Renal pelvis (tissue), 4 donors: ENCODE results near the gene FPR1. TPM values are rescaled to one million over a fixed set of nuclear protein-coding genes. Genes with fewer than 3 reads are reported as not detected.
"Not testable (repeated sequence)": the region's sequence is repeated elsewhere in the genome, so short reads cannot be mapped to it uniquely, and the experiment has no call there.

Experiments
- DNase-seq: peaks from one replicate; pipeline ENCODE4 v3.0.0-alpha.2; 2013
- polyA plus RNA-seq, 3 donors: library from polyadenylated mRNA; unstranded; fragments of 120-200 nt; gene quantifications; one replicate each; pipeline ENCODE4 v1.2.1, GENCODE V29; 2013; ENCODE audit not compliant: insufficient read length in 3 of 3

FPR1 gene
- polyA plus RNA-seq, 3 donors, result 0.88 to 1.5 (median 1.3) TPM

- DNase-seq, result no peak
Observed at GRCh38 chr19:51739466-51740213, 12.0 kb downstream of the FPR1 start.

- not testable (repeated sequence) for DNase-seq
Observed at GRCh38 chr19:51738523-51738922, 13.2 kb downstream of the FPR1 start.

DNA sequence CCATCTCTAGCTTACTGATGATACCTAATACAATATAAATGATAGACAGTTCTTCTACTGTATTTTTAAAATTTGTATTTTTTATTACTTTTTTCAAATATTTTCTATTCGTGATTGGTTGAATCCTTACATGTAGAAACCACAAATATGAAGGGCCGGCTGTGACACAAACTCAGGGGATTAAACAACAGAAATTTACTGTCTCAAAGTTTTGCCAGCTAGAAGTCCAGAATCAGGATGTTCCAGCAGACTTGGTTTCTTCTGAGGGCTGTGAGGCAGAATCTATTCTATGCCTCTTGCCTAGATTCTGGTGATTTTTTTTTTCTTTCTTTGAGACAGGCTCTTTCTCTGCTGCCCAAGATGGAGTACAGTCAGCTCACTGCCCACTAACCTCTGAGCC, 13.8 kb downstream of the FPR1 start:
- DNase-seq, result no peak

- DNase-seq, result no peak
Observed at GRCh38 chr19:51737389-51737788, 14.3 kb downstream of the FPR1 start.

- no peak for DNase-seq
Observed at GRCh38 chr19:51735759-51736449, 15.8 kb downstream of the FPR1 start.

DNA sequence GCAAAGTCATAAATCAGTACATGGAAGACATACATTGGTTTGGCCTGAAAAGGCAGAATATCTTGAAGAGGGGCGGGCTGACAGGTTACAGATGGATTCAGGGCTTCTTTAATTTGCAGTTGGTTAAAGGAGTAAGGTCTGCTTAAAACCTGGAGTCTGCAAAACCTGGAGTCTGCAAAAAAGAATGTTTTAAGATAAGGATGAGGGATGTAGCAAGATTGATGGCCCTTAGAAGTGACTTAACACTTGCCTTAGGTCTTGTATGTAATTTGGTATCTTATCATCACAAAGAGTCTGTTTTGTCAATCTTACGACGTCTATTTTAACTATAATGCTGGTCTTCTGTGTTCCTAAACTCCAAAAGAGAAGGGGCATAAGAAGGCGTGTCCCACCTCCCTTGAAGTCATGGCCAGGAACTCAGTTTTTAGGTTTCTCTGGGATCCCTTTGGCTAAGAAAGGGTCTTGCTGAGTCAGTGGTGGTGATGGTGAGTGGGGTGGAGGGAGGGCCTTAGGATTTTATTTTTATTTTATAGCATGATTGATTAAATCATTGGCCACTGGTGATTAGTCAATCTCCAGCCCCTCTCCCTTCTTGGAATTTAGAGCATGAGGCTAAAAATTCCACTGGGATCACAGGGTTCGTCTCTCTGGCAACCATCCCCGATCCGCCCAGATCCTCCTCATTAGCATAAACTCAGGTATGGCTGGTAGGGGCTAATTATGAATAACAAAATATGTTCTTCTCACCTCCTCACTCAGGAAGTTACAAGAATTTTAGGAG, 17.7 kb downstream of the FPR1 start:
- no peak for DNase-seq

GRCh38 chr19:51729781-51730180, 21.9 kb downstream of the FPR1 start:
- no peak for DNase-seq

- no peak for DNase-seq
Observed at GRCh38 chr19:51727349-51727880, 24.3 kb downstream of the FPR1 start.

DNA sequence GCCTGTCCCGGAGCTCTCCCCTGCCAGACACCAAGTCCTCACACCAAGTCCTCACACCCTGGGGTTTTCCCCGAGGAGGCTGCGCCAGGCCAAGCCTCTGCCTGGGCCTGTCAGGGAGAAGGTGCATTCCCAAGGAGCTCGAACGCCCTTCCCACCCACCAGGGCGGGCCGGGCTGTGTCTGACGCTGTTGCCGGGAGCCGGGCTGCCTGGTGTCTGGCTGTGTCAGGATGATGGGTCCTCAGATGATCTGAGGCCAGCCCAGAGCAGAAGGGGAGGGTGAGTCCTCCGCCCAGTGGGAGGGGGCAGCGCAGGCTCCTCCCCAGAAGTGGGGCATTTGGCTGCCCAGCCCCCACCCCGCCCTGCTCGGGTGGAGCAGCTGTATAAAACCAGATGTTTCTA, 25.6 kb downstream of the FPR1 start:
- no peak for DNase-seq

- no peak for DNase-seq
Observed at GRCh38 chr19:51724543-51724942, 27.1 kb downstream of the FPR1 start.

DNA sequence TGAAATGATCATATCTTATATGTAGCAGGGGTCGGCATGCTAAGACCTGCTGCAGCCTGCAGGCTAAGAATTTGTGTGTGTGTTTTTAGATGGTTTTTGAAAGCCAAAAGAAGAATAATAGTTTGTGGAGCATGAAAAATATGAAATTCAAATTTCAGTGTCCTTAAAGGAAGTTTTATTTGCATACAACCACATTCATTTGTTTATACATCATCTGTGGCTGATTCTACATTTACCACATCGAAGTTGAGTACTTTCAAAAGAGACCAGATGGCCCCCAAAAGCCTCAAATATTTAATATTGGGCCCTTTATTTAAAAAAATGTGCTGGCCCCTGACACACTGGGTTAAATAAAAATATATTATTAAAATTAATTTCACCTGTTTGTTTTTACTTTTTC, 29.2 kb downstream of the FPR1 start:
- DNase-seq, result no peak

GRCh38 chr19:51721905-51722304, 29.8 kb downstream of the FPR1 start:
- no peak for DNase-seq

GRCh38 chr19:51719251-51719988, 32.3 kb downstream of the FPR1 start:
- no peak for DNase-seq

DNA sequence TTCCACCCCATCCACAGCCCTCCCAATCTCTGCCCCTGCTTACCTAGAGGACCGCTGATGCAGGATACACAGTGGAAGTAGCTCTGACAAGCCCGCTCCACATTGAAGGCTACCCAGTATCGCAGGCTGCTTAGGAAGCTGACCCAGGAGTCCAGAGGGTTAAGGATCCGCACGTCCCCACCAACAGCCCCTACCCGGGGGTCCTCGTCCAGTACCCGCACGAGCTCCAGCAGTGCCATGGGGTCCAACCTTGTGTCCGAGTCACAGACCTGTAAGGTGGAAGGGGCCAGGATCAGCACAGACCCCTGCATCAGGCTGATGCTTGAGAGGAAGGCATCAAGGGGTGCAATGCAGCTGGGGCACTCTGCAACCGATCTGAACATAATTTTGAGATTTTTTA, 34.8 kb downstream of the FPR1 start:
- no peak for DNase-seq

- DNase-seq, result no peak
Observed at GRCh38 chr19:51715850-51716249, 35.8 kb downstream of the FPR1 start.

DNA sequence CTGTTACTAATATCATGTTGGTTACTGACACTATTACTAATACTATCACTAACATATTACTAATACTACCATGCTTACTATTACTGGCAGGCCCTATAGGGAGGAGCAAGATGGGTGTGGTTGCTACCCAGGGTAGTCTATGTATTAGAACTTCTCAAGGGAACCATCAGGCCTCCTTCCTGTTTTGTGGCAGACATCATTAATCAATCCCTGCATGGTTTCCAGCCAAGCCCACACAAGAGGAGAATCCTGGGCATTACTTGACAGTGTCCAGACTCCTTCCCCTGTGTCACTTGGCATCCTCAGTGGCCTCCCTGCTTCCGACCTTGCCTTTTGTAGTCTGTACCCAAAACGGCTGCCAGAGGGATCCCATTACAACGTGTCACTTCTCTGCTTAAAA, 36.8 kb downstream of the FPR1 start:
- no peak for DNase-seq

DNA sequence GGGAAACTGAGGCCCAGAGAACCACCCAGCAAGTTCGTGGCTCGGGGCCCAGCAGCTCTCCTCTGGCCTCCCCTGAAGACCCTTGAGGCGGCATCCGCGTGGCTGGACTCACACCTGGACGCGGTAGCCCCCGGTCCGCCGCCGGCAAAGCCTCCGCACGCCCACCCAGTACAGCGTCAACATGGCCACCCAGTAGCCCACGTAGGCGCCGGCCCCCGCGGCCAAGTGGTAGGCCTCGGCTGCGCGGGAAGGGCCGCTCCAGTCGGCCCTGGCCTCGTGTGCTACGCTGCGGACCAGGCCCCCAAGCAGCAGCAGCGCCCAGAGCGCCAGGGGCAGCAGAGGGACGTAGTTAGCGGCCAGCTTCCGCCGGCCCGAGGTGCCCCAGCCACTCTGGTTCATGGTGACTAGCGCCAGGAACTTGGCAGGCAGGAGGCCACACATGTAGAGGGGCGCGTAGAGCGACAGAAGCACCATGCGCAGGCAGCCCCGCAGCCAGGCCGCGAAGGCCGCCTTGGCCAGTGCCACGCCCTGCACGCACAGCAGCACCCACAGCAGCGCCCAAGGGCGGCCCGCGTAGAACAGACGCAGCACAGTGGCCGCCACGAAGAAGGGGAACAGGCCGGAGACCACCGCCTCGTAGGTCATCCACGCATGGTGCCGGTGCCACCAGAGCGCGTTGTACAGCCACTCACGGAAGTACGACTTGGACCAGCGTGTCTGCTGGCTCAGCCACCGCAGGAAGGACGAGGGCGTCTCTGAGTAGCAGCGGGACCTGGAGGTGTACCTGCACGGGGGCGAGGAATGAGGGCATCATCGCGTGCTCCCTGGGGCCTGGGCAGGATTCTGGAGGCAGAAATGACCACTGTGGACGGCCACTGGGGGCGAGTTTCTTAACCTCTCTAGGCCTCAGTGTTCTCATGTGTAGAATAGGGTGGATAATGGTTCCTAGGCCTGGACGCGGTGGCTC, 38.1 kb downstream of the FPR1 start:
- no peak for DNase-seq

DNA sequence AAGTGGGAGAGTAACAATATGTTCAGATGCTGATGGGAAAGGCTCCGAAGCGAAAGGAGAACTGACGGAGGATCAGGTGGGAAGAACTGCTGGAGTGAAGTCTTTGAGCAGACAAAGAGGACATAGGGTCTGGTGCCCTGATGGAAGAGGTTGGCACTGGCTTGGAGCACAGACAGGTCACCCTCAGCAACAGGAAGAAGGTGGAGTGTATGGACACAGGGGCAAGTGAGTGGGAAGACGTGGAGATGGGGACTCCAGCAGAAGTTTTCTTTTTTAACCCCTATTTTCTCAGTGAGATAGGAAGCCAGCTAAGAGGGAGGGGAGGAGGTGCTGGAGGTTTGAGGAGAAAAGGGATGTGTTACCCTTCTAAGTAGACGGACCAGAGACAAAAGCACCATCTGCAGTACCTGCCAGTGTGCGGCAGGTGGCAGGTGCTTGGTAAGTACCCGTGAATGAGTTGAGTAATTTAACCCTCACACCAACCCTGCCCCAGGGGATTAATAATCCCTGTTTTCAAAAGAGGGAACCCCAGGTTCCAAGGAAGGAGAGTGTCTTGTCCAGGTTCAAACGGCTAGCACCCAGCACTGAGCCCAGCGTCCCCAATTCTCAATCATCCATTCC, 39.1 kb downstream of the FPR1 start:
- no peak for DNase-seq

DNA sequence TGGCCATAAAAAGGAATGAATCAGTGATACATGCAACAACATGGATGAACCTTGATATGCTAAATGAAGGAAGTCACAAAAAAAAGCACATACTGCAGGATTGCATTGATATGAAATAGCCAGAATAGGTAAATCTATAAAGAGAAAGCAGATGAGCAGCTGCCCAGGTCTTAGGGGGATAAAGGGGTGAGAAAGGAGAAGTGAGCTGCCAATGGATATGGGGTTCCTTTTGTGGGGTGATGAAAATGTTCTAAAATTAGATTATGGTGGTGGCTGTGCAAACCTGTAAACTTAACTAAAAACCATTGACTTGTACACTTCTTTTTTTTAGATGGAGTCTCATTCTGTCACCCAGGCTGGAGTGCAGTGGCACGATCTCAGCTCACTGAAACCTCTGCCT, 40.0 kb downstream of the FPR1 start:
- DNase-seq, result no peak

DNA sequence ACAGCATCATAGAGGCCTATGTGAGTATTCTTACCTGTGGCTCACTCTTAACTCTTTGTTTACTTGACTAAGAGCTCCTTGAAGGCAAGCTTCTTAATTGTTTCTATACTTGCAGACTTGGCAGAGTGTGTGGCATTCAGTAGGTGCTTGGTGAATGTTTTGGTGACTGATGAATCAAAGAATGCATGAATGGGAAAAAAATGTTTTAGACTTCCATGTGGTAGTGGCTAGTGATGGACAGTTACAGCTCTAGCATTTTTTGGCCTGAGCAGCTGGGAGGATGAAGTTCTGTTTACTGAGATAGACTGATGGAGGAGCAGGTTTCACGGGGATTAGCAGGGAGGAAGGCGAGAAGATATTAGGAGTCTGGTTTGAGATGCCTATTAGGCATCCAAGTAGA, 41.5 kb downstream of the FPR1 start:
- DNase-seq, result no peak
